Measurements from ENCODE around the gene CCDC74B.
"Not testable (repeated sequence)": the region's sequence is repeated elsewhere in the genome, so short reads cannot be mapped to it uniquely, and the experiment has no call there.

CCDC74B gene

GRCh38 chr2:130148515-130148914 lies 3.6 kb upstream of the CCDC74B start:
- DNase-seq = not testable (repeated sequence)

GRCh38 chr2:130143266-130144039 lies 1.5 kb downstream of the CCDC74B start:
- not testable (repeated sequence) for DNase-seq

GRCh38 chr2:130142396-130143265 lies 2.3 kb downstream of the CCDC74B start:
- DNase-seq = not testable (repeated sequence)

- not testable (repeated sequence) for DNase-seq
These were observed 3.1 kb downstream of the CCDC74B start for GRCh38 chr2:130141645-130142370.

GRCh38 chr2:130141002-130141401 lies 3.9 kb downstream of the CCDC74B start:
- not testable (repeated sequence) for DNase-seq

- DNase-seq = not testable (repeated sequence)
These were observed 4.4 kb downstream of the CCDC74B start for GRCh38 chr2:130140516-130140915.

- not testable (repeated sequence) for DNase-seq
These were observed 5.3 kb downstream of the CCDC74B start for GRCh38 chr2:130139331-130140280.

GRCh38 chr2:130138841-130139251 lies 6.1 kb downstream of the CCDC74B start:
- not testable (repeated sequence) for DNase-seq

- DNase-seq = not testable (repeated sequence)
These were observed 6.6 kb downstream of the CCDC74B start for GRCh38 chr2:130138326-130138725.

GRCh38 chr2:130137118-130137517 lies 7.8 kb downstream of the CCDC74B start:
- not testable (repeated sequence) for DNase-seq

GRCh38 chr2:130136546-130136945 lies 8.4 kb downstream of the CCDC74B start:
- DNase-seq = not testable (repeated sequence)

GRCh38 chr2:130135692-130136541 lies 9.0 kb downstream of the CCDC74B start:
- no peak for DNase-seq

- DNase-seq = not testable (repeated sequence)
These were observed 15.6 kb downstream of the CCDC74B start, which contains the start of gene POTEF for GRCh38 chr2:130129120-130129829. POTEF (minus strand) TSS chr2:130129222; CDS start chr2:130120515, 8,707 bp downstream.

GRCh38 chr2:130128464-130128863 lies 16.4 kb downstream of the CCDC74B start:
- not testable (repeated sequence) for DNase-seq

- DNase-seq = not testable (repeated sequence)
These were observed 17.2 kb downstream of the CCDC74B start for GRCh38 chr2:130127726-130128125.

- DNase-seq = not testable (repeated sequence)
These were observed 24.0 kb downstream of the CCDC74B start for GRCh38 chr2:130120924-130121323.

GRCh38 chr2:130102597-130103363 lies 42.1 kb downstream of the CCDC74B start:
- DNase-seq = not testable (repeated sequence)
